ENCODE results near the gene URAD.

URAD gene

GRCh38 chr13:27956576-27957300 is 31.8 kb downstream of the URAD start:
- no peak for DNase-seq (ENCODE audit: low read depth)

GRCh38 chr13:27955014-27955591 is 33.4 kb downstream of the URAD start:
- no peak for DNase-seq (ENCODE audit: low read depth)

DNA sequence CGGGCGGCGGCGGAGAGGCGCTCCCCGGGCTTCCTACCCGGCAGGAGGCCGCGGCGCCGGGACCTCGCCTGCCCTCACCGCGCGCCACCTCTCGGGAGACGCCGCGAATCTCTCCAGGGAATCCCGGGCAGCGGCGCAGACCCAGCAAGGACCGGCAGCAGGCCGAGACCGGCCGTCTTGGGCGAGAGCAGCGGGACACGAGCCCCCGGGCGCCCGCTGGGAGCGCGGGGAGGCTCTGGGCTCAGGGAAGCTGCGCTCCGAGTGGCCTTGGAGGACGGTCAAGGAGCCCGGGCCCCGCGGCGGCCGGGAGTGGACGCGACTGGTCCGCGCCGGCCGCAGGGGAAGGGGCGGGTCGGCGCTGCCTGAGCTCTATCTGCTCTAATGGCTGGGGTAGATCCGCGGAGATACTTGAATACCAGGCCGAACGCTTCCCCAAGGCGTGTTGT is 34.1 kb downstream of the URAD start:
- no peak for DNase-seq (ENCODE audit: low read depth)

DNA sequence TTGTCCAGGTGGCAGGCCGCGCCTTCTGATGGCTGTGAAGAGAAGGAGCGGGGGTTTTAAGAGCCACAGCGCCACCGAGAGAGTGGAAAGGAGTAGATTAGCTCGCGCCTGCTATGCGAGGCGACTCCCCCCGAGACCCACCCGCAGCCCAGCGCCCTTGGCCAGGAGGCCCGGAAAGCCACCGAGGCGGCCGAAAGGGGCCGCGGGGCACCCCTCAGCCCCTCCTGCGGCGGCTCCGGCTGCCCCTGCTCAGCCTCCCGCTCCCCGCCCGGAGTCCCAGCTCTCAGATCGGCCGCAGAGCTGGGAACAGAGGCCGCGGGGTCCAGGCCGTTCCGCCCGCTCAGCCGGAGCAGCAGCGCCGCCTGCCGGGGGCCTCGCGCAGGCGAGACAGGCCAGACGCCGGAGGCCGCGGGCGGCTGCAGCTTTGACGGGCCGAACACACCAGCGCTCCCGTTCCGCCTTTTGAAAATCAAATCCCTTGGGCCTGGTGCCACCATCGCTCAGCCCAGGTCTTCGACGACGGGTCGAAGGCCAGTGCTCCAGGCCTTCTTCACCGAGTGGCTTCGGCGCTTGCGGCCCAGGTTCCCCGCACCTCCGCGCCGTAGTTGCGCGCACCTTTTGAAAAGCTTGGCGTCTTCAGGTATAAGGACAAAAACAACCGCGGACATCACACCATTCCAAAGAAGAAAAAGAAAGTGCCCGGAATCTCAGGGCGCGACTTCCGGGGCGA is 34.7 kb downstream of the URAD start:
- peak; percentile 59 for DNase-seq (ENCODE audit: low read depth)

DNA sequence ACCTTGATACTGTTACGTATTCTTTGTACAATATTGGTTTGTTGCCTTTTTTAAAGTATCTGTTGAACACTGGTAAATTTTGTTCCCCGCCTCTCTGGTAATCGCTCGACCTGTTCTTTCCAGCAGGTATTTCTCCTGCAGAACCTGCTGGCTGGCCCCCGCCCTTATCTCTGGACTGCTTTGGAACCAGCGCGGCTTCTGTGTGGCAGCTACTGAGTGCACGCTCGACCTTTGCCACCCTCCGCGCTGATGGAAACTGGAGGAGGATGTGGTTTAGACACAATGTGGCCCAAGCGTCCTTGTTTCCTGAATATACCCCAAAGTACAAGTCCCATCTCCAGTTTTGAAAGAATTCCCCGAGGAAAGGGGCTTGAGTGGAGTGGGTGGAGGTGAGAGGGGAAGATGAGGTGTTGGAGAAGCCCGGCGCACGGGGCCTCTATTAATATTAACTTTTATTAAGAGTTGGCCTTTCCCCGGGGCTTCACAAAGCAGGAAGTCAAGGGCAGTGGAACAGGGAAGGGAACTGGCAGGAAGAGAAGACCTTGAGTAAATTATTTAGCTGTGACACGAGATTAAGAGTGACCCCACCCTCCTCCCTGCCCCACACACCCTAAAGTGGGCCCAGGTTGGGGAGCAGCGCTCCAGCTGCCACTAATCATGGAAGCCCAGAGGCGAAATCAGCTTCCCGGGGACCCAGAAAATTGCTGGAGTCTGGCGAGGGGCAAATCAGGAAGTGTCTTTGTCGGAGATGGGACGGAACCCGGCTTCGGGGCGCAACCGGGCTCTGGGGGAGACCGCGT is 35.4 kb downstream of the URAD start:
- DNase-seq (ENCODE audit: low read depth), result no peak

- DNase-seq (ENCODE audit: low read depth), result no peak
Observed at GRCh38 chr13:27942972-27943371, 45.5 kb downstream of the URAD start.

GRCh38 chr13:27933580-27934328 is 54.7 kb downstream of the URAD start:
- DNase-seq (ENCODE audit: low read depth), result no peak

DNA sequence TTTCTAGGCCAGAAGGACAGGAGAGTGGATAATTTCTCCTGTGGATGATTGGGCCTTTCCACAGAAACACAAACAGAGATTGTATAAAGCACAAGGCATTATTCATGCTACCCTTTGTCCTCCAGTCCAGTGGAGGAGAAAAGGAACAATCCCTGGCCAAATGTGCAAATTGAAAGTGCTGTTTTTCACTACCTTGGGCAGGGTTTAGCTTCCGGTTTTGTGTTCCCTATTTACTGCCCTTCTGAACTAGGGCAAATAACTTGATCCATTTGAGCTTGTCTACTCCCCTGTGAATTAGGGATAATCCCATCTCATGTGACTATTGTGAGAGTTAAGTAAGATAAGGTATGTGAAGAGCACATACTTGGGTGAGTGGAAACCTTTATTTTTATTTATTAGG is 55.4 kb downstream of the URAD start:
- DNase-seq (ENCODE audit: low read depth), result no peak

DNA sequence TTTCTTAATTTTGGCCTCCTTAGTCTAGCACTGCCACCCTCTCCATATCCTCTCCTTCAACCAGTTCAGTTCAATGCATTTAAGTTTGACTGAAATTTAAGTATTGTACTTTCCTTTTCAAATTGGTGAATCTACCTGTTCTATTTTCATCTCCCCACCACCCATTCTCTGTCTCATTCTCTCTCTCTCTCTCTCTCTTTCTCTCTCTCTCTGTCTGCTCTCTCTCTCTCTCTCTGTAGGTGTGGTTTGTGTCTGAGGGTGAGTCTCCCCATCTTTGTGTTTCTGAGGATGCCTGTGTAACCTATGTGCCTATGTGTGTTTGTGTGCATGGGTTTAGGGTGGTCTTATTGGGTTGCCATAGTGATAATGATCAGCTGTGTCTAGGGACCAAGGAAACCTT is 58.6 kb downstream of the URAD start:
- no peak for DNase-seq (ENCODE audit: low read depth)

DNA sequence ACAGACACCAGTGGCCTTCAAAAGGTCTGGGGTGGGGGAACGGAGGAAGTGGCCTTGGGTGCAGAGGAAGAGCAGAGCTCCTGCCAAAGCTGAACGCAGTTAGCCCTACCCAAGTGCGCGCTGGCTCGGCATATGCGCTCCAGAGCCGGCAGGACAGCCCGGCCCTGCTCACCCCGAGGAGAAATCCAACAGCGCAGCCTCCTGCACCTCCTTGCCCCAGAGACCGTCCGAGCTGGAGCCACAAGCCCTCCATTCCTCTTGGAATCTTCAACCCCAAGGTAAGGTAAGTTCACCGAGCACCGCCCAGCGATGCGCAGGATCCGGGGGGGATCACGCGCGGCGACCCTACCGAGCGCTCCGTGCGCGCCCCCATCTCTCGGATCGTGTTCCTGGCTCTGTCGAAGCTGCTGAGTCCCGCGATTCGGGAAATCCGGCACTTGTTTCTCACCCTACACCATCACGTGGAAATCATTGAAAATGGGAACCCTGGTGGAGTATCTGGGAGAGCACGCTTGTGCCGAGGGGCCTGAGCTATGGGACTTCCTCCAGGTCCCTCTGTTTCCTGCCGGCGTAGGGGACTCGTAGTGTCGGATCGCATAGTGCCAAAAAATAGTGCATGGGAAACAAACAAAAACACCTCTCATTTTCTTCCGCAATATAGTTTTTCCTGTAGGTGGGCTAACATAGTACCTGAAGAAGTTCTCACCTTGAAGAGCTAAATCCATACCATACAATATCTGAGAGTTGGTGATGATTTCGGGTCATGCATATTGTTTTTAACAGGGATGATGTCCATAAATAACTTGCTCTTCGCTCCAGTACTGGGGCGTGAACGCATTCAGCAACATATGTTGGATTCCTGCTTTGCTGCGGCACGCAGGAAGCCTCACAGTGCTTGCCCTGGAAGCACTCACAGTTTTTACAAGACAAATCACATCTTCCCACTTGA is 59.4 kb downstream of the URAD start:
- DNase-seq (ENCODE audit: low read depth), result no peak

DNA sequence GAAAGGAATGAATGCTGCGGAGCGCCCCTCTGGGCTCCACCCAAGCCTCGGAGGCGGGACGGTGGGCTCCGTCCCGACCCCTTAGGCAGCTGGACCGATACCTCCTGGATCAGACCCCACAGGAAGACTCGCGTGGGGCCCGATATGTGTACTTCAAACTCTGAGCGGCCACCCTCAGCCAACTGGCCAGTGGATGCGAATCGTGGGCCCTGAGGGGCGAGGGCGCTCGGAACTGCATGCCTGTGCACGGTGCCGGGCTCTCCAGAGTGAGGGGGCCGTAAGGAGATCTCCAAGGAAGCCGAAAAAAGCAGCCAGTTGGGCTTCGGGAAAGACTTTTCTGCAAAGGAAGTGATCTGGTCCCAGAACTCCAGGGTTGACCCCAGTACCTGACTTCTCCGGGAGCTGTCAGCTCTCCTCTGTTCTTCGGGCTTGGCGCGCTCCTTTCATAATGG is 60.1 kb downstream of the URAD start:
- DNase-seq (ENCODE audit: low read depth), result no peak
